ENCODE measurements around the gene SPI1.
"Not testable (repeated sequence)": the region's sequence is repeated elsewhere in the genome, so short reads cannot be mapped to it uniquely, and the experiment has no call there.

SPI1 gene

DNA sequence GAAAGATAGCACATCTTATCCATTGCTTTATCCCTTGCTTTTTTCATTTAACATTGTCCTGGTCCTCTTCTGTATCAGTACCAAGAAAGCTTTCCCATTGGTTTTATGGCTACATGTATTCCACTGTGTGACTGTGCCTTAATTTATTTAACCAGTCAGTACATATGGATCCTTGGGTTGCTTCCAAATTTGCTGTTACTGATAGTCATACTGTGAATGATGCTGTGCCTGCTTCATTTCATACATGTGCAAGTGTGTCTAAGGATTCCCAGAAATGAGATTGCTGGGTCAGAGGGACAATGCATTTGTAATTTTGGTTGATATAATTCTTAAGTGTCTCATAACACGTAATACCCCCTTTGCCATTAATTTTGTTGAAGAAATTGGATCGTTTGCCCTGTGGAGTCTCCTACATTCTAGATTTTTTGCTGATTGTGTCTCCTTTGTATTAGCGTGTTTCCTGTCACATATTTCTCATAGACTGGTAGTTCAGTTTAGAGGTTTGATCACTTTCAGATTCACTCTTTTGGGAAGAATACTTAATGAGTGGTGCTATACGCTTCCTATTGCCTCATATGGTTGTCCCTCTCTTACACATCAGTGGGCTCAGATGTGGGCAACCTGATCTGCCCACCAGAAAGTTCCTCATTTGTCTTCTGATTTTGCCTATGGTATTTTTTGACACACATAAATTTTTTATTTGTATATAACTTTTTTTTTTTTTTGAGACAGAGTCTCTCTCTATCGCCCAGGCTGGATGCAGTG is 61.1 kb downstream of the SPI1 start:
- no peak for DNase-seq

DNA sequence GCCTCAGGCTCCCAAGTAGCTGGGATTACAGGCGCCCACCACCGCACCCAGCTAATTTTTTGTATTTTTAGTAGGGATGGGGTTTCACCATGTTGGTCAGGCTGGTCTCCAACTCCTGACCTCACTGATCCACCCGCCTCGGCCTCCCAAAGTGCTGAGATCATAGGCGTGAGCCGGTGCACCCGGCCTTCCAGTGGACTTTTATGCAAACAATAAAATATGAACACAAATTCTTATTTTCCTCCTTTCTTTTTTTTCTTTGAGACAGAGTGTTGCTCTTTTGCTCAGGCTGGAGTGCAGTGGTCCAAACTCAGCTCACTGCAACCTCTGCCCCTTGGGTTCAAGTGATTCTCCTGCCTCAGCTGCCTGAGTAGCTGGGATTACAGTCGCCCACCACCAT is 61.8 kb downstream of the SPI1 start:
- not testable (repeated sequence) for DNase-seq

DNA sequence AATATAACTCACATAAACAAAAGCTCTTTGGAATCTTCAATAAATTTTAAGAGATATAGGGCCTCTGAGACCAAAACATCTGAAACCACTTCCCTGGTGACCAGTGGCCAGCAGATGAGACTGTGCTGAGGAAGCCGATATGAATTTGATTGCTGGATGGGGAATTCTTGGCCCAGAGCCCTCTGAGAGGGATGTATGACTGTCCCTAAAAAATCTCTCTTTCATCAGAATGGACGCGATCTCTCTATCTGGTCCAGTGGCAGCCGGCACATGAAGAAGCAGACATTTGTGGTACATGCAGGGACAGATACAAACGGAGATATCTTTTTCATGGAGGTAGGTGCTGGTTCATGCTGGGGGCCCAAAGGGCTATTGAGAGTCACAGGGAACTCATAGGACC is 63.4 kb downstream of the SPI1 start:
- DNase-seq, result no peak

DNA sequence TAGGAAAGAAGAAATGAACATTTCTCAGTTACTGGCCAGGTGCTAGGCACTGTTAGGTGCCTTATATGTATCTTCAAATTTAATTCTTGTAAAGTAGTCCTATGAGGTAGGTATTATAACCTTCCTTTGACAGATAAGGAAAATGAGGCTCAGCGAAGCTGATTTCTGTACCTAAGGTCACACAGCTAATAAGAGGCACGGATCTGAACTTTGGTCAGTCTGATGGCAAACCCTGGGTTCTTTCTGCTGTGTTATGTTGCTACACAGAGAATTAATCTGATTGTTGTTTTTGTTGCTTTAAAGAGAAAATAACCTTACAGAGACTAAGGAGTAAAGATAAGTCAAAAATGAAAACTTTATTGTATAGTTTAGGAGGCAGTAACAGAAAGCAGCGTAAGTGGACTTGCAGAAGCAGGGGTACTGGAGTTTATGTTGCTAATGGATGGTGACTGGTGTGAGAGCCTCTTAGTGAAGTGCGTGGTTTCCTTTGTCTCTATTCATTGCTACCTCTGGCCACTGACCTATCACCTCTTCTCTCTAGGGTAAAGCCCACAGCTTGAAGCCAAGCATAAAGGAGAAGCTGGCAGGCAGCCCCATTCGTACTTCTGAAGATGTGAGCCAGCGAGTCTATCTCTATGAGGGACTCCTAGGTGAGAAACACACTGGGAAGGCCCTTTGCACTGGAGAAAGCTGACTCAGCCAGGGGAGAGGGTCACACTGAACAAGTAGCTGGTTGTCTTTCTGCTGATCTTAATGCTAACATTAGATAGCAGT is 70.1 kb downstream of the SPI1 start:
- DNase-seq, result no peak

DNA sequence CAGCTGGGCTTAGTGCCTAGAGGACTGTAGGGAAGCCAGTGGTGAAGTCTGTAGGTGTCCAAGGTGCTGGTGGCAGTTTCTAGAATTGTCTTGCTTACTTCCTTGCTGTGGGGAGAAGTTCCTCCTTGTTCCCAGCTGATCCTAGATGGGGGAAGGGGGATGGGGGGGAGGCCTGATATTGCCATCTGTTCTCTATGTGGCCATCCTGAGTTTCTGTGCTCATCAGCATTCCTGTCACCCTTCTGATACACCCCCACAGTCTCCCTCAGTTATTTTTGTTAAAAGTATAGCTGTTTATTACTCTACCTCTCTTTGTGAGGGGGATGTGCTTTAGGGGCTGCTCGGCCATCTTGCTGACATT is 71.9 kb downstream of the SPI1 start:
- DNase-seq, result no peak

DNA sequence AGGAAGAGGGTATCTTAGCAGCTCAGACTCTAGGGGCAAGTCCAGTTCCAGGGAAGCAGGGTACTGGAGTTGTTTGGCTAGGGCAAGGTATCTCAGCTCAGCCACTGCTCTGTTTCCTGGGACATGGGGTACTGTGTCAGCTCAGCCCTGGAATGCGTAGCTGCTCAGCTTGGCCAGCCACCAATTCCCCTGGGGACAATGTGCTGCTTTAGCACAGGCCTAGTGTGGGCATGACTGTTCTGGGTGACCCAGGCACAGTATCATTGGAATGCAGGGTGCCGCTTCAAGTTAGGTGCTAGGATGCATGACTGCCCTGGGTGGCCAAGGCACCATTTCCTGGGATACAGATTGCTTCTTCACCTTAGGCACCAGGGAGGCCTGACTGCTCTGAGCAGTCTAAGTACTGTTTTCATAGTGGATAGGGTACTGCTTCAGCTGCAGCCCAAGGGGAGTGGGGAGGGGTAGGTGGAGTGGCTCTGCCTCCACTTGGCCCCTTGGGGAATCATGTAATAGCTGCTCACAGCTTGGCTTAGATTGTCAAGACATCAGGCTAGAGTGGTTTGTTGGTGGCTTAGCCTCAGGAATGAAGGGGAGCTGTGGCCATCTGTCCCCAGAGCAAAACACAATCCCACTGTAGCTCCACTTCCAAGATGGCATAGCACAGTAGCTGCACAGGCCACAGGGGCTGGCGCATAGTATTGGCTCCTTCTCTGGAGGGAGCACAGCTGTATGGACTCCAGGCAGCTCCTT is 72.4 kb downstream of the SPI1 start:
- no peak for DNase-seq

All from activated T-cell treated with anti-CD3 and anti-CD28 coated beads, Interleukin-2, amount 50 U/mL, for 48 hours (primary cell).